GM19324 (cell line): Measurements from ENCODE around the gene KIAA1614.
A peak's percentile ranks its signal among the peaks of the same experiment; 100 is the strongest.

Experiments
- ATAC-seq: cut with Tn5 transposase; IDR thresholded peaks from one replicate; pipeline ENCODE4 v1.9.1; 2021; ENCODE audit warnings: mild to moderate bottlenecking, moderate library complexity; ENCODE audit not compliant: unreplicated experiment, low FRiP score

The KIAA1614 gene, protein sequence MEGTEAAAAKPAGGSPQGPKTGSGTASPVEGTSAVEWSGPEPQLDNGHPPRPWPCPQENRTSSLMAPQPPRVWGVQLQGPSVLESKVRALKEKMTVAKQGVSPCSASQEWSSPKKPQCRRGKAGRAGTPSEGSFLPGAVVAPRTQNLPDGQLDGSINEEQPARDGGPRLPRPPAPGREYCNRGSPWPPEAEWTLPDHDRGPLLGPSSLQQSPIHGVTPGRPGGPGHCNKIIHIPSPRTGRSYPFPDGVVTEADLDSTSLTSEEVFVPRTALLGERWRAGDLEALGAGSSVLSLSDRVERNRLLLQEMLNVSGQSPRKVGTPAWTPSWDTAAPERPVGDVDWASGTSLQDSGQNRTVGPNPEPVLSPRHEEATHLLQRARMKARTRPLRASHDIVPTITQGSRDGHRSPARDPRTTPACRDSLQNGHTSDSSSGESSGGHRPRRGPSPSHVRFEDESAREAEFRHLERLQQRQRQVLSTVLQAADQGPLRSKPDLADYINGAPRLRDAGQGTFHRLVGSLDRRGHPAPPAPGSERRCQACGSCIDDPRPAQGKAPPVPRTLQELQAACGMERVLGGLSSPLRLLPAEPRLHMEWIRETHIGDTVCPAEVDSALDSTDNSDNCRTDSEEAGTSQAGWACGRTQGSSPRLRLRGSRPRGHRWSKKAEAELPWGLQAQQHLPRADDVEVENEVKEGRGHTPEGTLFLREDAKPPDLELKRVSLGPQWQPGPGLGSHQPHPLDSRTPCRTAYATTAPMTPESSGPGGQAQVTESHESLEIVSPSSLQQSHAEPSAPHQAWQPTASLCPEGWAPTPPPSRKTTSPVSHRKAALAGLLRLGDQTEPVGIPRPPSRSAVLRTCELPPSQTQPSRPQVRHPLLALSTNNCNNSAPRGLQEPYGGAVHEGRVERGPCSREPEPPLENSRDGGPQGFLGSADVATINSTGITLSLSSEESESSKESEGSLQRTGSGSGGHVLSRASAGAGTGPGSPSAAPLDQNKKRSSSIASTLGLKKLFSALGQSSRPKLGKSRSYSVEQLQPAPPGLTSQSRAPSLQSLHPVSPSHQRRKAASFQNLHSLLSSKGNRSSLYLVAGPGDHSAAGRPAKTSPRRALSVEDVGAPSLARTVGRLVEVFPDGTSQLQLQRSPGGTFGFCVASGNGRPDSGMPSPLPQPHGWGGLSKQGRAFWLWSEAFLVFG

DNA sequence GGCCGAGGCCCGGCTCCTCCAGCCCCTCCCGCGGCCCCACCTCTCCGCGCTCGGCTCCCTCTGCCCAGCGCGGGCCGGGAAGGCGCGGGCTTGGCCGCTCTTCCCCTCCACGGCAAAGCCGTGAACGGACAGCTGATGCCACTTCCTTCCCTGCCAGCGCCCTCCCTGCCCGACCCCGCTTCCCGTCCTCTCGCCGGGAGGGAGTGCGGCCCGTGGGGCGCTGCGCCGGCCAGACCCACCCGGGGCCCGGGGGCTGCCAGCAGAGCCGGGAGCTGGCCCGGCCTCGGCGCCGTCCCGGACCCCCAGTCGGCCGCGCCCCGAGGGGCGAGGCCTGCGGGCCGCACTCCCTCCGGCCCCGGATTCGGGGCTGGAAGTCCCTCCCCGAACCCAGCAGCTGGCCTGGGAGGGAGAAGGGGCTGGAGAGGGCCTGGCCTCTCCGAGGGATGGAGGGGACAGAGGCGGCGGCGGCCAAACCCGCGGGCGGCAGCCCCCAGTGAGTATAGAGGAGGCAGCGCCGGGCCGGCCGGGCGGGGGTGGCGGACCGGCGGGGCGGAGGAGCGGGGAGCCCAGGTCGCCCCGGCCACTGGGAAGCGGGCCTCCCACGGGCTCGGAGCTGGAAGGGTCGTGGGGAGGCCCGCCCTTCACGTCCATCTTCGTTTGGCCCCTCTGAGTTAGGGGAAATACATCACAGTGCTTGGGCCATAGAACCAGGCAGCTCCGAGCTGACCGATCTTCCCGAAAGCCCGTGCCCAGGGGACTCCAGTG lies at the start of gene KIAA1614:
KIAA1614 (plus strand) TSS at position 97 of the 765 bp plus-strand sequence; CDS start at position 444, 347 bp downstream.
- no peak for ATAC-seq

DNA sequence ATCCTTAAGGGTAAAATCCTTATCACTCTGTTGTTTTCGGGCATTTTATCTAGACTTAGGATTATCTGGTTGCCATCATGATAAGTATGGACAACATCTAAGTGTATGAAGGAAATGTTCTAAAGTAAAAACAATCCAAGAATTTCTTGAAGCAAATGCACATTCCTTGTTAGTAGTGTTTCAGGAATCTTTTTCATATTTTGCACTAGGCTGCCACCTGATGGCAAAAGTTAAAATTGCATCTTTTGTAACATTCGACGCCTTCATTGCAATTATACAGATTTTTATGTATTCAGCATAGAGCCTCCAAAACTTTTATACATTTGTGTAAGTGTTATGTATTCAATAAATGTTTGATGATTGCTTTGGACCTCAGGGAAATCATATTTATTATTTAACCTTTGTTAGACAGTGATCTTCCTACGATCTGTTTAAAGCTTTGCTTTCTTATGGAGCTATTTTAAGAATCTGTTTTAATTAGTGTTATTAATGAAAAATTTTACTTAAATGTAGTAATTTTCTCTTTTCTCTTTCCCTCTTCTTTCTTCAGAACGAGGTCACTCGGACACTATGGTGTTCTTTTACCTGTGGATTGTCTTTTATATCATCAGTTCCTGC lies 49.4 kb upstream of the KIAA1614 start:
- ATAC-seq: no peak

DNA sequence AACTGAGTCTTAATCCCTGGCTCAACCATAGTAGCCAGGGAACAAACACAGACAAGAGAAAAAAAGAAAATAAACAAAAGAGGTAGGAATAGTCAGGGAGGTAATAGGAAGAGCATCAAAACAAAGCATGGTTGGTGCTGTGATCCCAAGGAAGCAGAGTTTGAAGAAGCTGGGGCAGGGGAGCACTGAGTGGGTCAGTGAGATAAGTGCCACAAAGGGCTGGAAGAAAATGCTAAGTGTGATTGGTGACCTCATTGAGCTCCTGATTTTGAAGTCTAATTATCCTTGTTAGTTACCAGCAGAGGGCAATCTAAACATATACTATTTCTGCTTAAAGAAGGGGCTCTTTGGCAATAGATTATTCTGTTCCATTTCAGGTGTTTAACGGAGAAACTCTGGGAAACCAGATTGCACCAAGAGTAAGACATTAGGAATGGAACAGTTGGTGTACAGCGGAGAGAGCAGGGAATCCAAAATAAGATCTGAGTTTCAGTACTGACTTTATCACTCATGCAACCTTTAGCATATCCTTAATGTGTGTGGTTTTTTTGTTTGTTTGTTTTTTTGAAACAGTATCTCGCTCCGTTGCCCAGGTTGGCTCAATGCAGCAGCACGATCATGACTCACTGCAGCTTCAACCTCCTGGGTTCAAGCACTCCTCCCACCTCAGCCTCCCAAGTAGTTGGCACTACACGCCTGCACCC lies 30.7 kb upstream of the KIAA1614 start:
- peak; percentile 51 for ATAC-seq

DNA sequence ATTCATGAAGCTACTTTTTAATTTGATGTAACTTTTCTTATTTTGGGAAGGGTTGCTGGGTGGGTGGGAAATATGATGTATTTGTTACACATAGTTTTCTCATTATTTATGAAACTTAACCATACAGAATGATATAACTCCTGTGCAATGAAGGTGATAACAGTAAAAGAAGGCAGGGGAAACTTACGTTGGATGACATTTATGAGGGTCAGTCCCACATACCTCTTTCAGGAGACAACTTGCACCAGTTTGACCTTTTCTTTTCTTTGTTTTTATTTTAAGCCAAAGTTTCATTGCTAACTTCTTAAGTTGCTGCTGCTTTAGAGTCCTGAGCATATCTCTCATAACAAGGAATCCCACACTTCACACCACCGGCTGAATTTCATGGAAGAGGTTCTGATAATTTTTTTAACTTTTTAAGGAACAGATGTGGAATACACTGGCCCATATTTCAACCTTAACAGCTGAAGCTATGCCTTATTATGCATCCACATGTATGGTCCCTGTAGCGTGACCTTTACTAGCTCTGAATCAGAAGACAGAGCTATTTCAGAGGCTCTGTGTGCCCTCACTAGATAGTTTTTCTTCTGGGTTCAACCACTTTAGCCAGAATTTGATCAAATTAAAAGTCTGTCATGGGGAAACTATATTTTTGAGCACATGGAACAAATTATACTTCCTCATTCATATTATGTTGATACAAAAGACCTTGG lies 28.0 kb upstream of the KIAA1614 start:
- ATAC-seq: no peak

DNA sequence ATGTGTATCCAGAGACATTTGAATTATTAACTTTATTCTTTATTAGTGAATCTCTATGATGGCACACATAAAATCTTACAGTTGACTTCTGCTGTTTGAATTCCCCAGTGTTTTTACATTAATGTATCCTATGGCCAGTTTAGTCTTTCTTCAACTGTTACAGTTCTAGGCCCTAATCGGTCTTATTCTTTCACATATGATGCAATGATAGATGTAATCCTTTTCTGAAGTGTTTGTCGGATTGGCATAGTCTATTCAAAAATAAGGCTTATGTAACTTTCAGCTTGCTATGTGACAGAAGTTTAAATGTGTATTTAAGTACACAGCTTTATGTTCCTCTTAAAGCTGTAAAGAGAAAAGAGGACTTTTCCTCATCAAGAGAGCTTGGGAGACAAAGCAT lies 26.4 kb upstream of the KIAA1614 start:
- no peak for ATAC-seq

DNA sequence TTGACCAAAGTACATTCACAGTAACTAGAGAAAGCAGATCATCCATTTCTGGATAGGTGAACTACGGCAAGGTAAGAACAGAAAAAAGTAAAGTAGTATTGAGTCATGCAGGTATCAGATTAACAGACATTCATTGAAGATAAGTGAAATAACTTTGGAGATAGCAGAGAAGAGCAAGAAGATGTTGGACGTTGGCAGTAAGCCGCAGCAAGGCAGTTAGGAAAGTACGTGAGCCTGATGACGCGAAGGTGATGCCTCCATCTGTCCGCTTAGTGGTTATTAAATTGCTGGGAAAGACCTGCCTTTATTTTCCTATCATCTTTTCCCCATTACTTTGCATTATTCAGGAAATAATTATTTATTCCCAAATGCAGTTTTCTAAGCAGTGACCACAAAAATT lies 24.9 kb upstream of the KIAA1614 start:
- ATAC-seq: no peak

DNA sequence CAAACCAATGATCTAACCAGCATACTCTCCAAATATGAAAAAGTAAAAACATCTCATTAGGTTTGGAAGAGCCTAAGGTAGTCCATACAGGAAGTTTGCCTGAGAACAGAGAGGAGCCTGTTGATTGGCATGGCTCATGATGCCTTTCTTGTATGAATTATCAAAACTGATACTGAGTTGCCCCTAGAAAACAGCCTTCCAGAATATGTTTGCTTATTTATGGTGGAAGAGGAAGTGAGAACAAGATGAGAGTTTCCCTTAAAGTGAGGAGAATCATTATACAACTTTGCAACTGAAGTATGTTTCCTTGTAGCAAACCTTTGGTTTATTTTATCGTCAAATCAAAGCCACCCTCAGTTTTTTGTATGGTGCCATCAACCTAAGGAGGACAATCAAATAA lies 23.8 kb upstream of the KIAA1614 start:
- ATAC-seq: peak; percentile 63

DNA sequence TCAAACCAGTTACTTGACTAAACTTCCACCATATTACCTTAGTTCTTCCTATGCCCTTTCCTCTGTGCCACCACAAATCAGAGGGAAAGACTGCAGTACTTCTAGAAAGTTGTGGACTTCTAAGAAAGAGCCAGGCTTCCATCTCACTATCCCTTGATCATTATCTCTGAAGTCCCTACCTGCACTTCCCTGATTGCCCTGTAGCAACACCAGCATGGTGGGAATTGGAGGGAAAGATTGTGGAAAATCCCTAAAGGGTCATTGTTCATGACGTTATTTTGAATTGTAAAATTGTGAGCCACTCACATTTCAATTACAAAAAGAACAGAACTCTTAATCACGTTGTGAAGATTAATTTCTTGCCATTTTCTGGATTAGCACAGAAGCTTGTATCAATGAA lies 23.4 kb upstream of the KIAA1614 start:
- no peak for ATAC-seq

DNA sequence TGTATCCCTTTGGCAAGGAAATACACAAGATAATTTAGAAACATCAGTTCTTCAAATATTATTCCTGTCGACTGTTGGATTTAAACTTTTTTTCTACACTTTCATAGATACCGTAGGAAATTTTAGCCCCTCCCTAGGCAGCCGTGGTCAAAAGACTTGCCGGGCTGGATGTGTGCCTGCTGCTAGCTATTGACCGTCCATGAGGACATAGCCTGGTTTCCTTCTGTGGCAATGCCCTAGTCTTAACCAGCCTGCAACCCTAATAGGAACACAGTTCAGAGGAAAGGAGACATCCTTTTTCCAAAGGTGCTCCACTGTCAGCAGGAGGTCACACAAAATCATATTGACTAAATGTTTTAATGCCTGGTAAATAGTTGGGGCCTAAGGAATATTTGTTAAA lies 20.4 kb upstream of the KIAA1614 start:
- no peak for ATAC-seq

DNA sequence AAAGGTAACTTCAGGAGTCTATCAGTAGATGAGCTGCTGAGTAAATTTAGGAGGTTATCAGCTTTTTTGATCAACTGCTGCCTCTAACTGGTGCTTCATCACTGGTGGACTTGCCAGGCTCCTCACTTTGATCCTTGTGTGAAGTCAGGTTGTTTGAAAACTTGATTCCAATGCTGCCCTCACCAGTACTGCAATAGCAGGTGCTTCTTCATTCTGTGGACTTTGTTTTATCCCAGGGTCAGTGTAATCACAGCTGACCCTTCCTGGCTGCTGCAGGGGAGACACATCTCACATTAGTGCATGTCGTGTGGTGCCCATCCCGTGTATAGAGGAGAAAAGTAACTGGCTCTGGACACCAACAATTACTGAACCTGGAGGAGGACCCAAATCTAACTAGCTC lies 20.0 kb upstream of the KIAA1614 start:
- no peak for ATAC-seq

DNA sequence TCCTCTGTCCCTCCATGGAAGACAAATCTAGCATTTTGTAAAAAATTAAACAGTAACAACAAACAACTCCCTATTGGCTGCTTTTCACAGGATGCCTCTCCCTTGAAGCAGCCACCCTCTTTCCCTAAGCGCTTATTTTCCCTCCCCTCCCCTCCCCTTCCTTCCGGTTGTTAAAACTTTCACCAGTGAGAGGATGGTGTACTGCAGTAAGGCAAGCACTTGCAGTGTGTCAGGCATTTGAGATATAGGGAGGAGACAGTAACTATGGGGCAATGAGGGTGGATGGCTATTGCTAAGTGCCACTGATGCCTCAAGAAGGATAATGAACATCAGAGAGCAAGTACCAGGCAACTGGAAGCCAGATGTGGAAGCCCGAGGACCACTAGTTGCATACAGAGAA lies 19.1 kb upstream of the KIAA1614 start:
- ATAC-seq: no peak

DNA sequence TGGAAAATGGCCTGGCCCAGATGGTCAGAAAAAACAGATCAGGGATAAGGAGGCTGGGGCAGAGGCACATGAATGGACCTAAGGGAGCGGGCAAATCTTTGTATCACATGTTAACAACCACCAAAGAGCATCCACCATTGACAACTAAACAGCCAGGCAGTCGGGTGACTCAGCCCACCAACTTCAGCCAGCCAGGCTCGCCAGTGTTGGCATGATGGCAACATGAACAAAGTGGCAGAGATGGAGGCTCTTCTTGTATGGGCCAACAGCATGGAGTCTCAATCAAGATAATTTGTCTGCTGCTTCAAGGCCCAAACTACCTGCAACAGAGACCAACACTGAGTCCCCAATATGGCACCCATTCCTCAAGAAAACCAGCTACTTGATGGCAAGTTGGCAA lies 16.5 kb upstream of the KIAA1614 start:
- no peak for ATAC-seq

DNA sequence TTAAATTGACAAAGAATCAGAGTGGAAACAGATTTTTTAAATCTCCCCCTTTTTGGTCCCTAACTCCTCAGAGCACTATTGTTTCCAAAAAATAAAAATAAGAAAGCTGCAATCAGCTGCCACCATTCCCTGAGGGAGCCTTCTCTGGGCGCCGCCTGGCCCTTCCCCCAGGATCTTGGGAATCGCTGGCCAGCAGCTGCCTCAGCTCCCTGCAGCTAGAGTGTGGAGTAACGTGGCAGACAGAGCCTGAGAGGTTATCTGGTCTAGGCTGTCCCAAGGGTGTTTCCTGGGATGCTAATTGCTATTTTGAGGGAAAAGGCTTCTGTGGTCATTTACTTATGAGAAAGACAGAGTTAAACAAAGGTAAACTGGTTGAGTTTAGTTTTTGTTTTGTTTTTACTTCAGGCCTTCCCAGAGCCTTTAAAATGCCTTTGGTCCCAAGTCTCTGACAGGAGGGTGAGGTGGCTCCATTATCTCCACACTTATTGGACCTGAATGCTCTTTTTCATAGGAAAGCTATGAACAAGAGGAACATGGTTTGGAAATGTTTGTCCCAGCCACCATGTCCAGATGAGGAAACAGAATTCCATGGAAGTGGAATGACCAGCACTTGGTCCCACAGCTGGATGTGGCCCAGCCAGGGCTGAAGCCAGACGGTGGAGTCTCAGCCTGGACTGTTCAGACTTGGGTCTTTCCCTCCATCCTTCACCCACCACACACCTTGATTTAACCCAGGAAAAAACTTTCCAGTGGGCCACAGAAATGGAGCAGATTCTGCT lies 14.1 kb upstream of the KIAA1614 start:
- no peak for ATAC-seq

DNA sequence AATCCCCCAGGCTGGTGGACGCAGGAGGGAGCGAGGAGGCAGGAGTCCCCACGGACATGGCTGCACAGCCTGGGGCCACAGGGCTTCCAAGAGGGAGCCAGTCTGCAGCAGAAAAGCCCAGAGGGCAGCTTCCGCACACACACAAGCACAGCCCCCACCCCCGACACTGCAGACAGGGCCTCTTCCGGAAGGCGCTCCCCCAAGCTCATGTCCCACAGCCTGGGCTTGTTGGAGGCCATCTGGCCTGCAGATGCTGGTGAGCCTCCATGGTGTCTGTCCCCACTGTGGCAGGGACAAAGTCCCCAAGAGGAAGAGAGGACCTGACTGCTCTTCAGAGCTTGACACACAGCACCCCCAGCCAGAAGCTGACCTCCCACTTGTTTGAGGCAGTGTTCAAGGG lies 13.4 kb upstream of the KIAA1614 start:
- ATAC-seq: no peak

DNA sequence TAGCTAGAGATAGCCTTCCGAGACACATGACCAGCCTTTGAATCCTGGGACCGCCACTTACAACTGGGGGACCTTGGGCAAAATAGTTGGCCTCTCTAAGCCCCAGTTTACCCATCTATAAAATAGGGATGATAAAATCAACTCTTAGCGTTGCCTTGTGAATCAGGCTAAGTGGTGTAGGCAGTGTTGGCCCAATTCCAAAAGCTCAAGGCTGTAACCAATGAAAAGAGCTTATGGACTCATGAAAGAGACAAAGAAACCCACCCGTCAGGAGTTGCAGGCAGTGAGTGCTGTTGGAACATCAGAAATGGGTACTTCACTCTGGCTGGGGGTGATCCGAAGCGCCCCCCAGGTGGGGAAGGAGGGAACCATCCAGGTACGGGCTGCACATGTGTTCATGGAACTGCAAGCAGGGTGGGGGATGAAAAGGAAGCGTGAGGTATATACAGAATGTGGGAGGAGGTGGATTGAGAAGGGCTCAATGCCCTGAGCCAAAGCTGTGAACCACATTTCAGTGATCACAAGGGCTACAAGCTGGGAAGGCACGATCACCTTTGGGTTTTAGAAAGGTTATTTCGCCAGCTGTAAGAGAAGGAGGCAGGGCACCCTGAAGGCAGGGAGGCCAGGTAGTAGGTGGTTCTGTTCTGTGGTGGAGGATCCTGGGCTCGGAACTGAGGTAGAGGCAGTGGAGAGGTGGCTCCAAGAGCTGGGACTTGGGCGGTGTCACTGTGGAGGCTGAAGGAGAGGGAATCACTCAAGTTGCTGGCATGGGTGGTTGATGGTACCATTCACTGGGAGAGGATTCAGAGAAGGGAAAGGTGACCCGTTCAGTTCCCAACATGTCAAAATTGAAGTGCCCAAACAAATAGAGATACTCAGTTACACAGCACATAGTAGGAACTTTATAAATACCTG lies 11.4 kb upstream of the KIAA1614 start:
- ATAC-seq: no peak

DNA sequence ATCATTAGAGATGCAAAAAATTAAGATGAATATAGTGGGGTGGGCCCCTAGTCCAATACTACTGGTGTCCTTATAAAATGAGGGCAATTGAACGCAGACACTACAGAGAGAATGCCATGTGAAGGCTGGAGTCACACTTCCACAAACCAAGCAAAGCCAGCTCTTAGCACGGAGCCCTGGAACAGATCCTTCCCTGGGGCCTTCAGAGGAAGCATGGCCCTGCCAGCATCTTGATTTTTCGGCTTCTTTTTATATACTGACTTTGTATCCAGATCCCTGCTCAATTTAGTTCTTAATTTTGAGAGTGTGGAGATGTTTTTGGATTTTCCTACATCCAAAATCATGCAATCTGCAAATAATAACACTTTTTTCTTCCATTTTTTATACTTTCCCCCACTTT lies 10.2 kb upstream of the KIAA1614 start:
- ATAC-seq: no peak

DNA sequence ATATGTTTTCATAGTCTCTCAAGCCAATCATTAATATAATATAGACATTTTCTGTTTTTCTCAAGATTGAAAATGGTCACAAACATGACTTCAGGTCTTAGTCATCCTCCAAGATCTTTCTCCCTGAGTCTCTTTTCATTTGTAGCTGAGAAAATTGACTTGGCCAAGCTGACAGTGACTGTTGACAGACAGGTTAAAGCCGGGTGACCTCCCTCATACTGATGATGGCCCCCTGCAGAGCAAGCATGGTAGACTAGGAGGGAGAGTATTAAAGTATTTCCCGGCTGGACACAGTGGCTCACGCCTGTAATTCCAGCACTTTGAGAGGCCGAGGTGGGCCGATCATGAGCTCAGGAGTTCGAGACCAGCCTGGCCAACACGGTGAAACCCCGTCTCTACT lies 6.8 kb upstream of the KIAA1614 start:
- no peak for ATAC-seq
